ENCODE results near the gene ZFYVE21.
"Not testable (repeated sequence)": the region's sequence is repeated elsewhere in the genome, so short reads cannot be mapped to it uniquely, and the experiment has no call there.

Gene ZFYVE21

GRCh38 chr14:103715052-103716000 is at the start of gene ZFYVE21, which contains the start of gene XRCC3:
Gene ZFYVE21, plus strand, starts transcription at chr14:103715810. Its CDS starts 32 bp downstream, at chr14:103715842.
Gene XRCC3, minus strand, starts transcription at chr14:103715451. Its CDS starts 4,364 bp downstream, at chr14:103711087.
- DNase-seq, result peak; percentile 100

DNA sequence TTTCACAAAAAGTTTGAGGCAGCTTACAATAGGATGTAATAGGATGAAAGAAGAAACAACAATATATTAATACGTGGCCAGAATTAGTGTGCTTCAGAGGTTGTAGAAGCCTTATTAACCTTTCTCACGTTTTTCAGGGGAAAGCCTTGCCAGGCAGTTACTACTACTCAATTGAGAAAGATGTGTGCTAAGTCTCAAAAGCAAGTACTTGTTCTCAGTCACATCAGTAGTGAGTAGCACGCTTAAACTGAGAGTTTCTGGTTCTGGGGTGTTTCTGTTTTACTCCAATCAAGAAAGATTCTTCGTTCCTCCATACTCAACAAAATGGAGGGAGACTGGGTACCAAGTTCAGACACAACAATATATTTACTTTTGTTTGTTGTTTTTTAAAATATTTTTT is 47.9 kb upstream of the ZFYVE21 start:
- DNase-seq, result no peak

DNA sequence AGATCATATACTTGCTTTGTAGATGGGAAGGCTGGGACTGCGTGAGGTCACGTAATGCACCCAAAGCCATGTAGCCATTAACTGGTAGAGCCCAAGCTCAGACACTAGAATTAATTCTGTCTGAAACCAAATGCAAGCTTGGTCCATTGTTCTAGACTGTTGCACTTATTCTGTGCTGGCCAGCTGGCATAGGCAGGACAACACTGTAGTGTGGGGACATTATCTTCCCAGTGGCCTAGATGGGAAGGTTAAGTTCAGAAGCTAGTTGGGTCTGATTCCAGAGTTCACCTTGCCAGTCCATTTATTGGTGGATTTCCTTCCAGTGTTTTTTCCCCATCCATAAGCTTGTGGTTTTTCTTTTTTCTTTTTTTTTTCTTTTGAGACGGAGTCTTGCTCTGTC is 47.5 kb upstream of the ZFYVE21 start:
- DNase-seq, result no peak

- no peak for DNase-seq
These were observed 46.2 kb upstream of the ZFYVE21 start for GRCh38 chr14:103669370-103669769.

GRCh38 chr14:103671911-103672310 is 43.7 kb upstream of the ZFYVE21 start:
- no peak for DNase-seq

GRCh38 chr14:103675957-103676356 is 39.7 kb upstream of the ZFYVE21 start:
- no peak for DNase-seq

GRCh38 chr14:103676881-103677675 is 38.5 kb upstream of the ZFYVE21 start:
- DNase-seq, result no peak

DNA sequence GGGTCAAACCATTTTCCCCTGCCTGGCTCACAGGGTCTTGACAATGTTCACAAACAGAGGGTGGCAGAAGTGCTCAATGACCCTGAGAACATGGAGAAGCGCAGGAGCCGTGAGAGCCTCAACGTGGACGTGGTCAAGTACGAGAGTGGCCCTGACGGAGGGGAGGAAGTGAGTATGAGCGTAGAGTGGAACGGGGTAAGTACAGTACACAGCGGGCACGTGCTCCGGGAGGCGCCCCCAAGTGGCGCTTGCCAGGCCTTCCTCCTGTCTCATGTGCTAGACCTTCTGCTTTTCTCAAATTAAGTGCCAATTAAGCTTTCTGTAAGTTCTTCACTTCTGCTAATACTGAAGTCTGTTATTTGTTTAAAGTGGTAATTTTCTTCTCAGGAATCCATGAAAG is 36.3 kb upstream of the ZFYVE21 start:
- DNase-seq, result peak; percentile 32

- DNase-seq, result no peak
These were observed 34.9 kb upstream of the ZFYVE21 start for GRCh38 chr14:103680491-103681231.

DNA sequence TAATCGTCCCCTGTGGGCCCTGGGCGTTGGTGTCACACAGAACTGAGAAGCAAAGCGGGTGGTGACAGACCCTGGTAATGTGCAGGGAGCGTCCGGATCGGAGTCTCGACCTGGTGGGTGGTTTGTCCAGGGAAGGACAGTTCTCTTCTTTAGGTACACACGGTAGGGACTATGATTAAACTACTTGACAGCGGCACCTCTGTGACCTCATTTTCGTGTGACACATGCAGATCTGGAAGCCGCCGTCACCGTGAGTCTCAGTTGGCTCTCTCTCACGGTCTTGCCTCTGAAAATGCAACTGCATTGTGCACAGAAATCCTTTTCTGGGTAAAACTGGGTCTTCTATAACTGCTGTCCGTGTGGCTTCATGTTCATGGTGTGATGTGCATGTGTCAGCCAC is 32.5 kb upstream of the ZFYVE21 start:
- no peak for DNase-seq

GRCh38 chr14:103684471-103684870 is 31.1 kb upstream of the ZFYVE21 start:
- DNase-seq, result no peak

- DNase-seq, result no peak
These were observed 30.7 kb upstream of the ZFYVE21 start for GRCh38 chr14:103684871-103685270.

- DNase-seq, result no peak
These were observed 30.1 kb upstream of the ZFYVE21 start for GRCh38 chr14:103685276-103686211.

DNA sequence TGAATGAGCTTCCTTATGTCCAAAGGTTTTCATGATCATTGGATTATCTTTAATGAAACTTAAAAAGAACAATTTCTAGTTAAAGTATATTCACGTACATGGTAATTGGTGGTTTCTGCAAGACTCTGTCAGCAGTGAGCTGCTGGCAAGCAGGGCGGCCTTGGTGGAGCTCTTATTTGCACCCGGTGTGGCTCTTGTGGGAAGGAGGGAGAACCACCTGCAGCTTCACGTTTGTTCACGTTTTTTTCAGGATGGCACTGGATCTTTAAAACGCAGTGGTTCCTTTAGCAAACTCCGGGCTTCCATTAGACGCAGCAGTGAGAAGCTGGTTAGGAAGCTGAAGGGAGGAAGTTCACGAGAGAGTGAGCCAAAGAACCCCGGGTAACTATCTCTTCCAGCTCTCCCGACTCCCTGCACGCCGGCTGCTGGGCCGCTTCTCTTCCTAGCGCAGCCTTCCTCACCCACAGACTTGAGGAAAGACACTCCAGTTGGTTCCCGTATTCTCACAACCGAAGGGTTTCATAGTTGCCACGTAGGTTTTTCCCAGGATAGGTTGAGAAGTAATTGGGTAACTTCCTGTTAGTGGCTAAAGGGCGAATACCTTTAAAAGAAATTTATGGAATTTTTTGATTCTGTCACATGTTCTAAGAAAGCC is 28.7 kb upstream of the ZFYVE21 start:
- no peak for DNase-seq

- DNase-seq, result no peak
These were observed 27.9 kb upstream of the ZFYVE21 start for GRCh38 chr14:103687712-103688111.

- no peak for DNase-seq
These were observed 27.2 kb upstream of the ZFYVE21 start for GRCh38 chr14:103688441-103688840.

DNA sequence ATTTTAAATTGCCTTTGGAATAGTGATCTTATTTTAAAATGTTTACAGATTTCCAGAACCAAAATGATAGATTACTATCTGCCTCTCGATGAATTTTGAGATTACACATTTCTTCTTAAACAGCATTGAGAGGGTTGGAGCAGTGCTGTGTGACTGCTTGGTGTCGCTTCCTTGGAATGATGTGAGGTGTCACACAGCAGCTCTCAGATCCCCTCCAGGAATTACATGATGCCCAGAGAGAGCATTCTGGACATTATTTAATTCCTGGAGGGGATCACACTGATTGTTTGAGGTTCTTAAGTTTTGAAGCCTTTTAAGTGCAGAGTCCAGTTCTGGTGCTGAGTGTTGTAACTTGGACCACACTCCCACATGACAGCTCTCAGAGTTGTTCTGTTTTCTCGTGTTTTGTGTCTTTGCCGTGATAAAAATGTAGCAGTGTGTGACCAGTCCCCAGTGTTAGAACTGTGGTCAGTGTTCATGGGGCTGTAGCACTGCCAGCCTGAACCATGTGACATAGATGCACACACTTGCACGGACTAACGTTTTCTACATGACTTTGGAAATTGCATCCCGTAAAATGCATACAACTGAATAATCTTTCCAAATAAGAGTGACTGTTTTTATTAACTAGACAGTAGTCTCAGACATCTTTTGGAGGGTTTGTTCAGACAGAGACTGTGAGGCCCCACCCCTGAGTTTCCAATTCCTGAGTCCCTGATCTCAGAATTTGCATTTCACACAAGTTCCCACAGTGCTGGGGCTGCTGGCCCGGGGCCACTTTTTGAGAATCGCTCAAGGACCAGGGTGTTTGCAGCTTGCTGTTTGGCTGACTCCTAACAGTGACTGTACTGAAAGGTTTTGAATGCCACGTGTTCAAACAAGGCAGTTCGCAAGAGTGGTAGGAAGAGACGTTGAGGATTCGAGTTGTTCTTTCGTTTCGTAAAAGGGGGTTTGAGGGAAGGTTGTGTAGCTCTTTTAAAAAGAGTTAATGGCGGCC is 26.4 kb upstream of the ZFYVE21 start:
- no peak for DNase-seq

DNA sequence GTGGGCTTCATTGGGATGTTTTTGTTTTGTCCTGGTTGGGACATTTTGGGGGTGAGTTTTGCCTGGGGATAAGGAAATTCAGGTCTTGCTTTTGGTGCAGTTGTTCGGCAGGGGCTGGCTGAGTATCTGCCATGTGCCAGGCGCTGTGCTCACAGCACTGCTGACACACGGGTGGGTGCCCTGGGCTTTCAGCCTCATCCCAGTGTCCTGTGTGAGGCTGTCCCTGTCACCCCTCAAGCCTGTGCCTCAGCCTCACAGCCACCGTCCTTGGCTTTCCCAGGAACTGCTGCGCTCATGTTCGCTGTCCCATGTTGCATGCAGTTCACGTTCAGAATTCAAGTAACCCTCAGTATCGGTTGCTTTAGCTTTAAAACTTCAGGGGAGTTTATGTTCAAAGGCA is 25.3 kb upstream of the ZFYVE21 start:
- DNase-seq, result no peak

DNA sequence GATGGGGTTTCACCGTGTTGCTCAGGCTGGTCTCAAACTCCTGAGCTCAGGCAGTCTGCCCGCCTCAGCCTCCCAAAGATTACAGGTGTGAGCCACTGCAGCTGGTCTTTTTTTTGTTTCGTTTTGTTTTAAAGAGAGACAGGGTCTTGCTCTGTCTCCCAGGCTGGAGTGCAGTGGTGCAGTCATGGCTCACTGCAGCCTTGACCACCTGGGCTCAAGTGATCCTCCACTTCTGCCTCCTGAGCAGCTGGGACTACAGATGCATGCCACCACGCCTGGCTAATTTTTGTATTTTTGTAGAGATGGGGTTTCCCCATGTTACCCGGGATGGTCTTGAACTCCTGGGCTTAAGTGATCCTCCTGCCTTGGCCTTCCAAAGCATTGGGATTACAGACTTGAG is 24.0 kb upstream of the ZFYVE21 start:
- DNase-seq, result not testable (repeated sequence)

- no peak for DNase-seq
These were observed 23.5 kb upstream of the ZFYVE21 start for GRCh38 chr14:103692159-103692558.

All from activated CD4-positive, alpha-beta T cell treated with anti-CD3 and anti-CD28 coated beads, Interleukin-2, amount 50 U/mL, for 1 hour (primary cell).